ENCODE measurements around the gene PLOD1. TPM values are rescaled to one million over a fixed set of nuclear protein-coding genes. Genes with fewer than 3 reads are reported as not detected.

Gene PLOD1
- total RNA-seq, 1 experiment from 2014 or later = 156 TPM

DNA sequence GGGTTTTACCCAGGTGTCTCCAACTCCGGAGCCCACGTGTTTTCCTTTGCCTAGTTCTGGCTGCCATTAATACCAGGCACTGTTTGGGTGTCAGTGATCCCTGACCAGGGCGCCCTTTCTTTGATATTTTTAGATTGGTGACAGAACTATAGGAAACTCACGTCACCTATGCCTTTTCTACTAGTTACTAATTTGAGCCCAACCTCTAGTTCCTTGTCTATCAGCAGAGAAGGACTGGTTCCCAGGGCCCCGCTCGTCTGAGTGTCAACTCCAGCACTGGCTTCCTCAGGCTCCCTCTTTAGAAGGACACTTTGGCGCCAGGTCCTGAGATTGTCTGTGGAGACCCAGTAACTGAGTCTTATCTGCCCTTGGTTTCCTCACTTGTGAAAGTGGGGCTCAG is 55.2 kb downstream of the PLOD1 start:
- no peak overlapping the region for H3K27ac ChIP-seq (ENCODE audit: low read length)
- in situ Hi-C loops (cut with HindIII; ENCODE audit: low pct_unique_long_range_greater_than_20kb, low sequenced_read_pairs) = no loop called here
- H3K9me3 ChIP-seq (ENCODE audit: control insufficient read depth, insufficient read depth, low read depth, low read length) = no peaks in the 10 kb centered on the region
- BruUV-seq (replicated peaks) = no TSS peak
- peaks cover 10% of the 10 kb centered on the region for H3K36me3 ChIP-seq (ENCODE audit: control insufficient read depth, insufficient read depth, low read length)
- TF ChIP-seq TCF7L2 (IDR thresholded peaks at IDR 0.05; ENCODE audit: low read depth, low read length) (no peak), CTCF (IDR thresholded peaks at IDR 0.05) (no peak), SIN3A (IDR thresholded peaks at IDR 0.05; ENCODE audit: borderline replicate concordance, insufficient read depth, low read depth, low read length) (no peak), POLR2AphosphoS5 (IDR thresholded peaks at IDR 0.05; ENCODE audit: low read depth, low read length) (no peak), REST (IDR thresholded peaks at IDR 0.05; ENCODE audit: insufficient read depth in 1 of 2, low read depth in 2 of 2, low read length in 1 of 2) (no peak)
- ChIA-PET POLR2A (no interaction called here), CTCF (no interaction called here)
- DNase-seq (ENCODE audit: low read depth, low spot score) = no peak
- H3K4me3 ChIP-seq (ENCODE audit: low read depth in 2 of 2, low read length in 2 of 2) = no peak overlapping the region
- ATAC-seq = no peak
- intact Hi-C loops (cut with micrococcal nuclease; ENCODE audit: unreplicated experiment) = no loop called here
- no peaks in the 10 kb centered on the region for H3K27me3 ChIP-seq (ENCODE audit: control insufficient read depth, insufficient read depth, low read length)
- H3K4me1 ChIP-seq (ENCODE audit: control insufficient read depth, insufficient read depth, low read length) = 0 out of 2 replicates have a peak, but pooled peaks cover 2% of the 10 kb centered on the region

DNA sequence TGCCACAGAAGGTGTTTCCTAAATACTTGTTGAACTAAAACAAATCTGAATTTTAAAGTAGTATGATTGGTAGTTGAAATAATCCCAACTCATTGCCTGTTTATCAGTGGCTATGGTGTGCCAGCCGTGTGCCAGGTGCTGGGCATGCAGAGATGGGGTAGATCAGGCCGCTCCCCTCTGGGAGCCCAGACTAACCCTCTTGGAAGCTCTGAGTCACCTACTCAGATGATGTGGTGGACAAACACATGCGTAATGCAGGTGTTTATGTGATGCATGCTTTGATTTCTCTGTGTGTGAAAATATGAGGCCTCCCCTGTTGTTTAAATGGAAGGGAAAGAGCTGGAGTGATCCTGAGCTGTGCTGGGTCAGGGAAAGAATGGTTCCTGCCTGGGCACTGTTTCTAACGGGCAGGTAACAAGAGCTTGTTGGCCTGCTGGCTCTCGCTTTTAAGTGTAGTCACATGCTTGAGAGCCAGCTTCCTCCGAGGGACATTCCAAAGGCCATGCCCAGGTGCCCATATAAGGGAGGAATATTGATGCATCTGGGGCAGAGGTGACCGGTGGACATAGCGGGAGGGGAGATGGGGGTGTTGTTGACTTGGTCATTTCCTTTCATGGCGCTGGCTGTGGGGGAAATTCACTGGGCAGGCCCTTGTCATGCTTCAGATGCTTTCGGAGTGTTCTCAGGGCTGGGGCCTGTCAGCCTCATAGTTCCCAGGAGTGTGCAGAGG is 56.0 kb downstream of the PLOD1 start:
- TF ChIP-seq SIN3A (IDR thresholded peaks at IDR 0.05; ENCODE audit: borderline replicate concordance, insufficient read depth, low read depth, low read length) = no peak
- TF ChIP-seq CTCF (IDR thresholded peaks at IDR 0.05) = no peak
- no peak for TF ChIP-seq TCF7L2 (IDR thresholded peaks at IDR 0.05; ENCODE audit: low read depth, low read length)
- TF ChIP-seq REST (IDR thresholded peaks at IDR 0.05; ENCODE audit: insufficient read depth in 1 of 2, low read depth in 2 of 2, low read length in 1 of 2) = no peak
- TF ChIP-seq POLR2AphosphoS5 (IDR thresholded peaks at IDR 0.05; ENCODE audit: low read depth, low read length) = no peak
- Histone ChIP-seq H3K27ac (ENCODE audit: low read length) (no peak overlapping the region), H3K36me3 (ENCODE audit: control insufficient read depth, insufficient read depth, low read length) (peaks cover 7% of the 10 kb centered on the region), H3K9me3 (ENCODE audit: control insufficient read depth, insufficient read depth, low read depth, low read length) (no peaks in the 10 kb centered on the region), H3K4me3 (ENCODE audit: low read depth in 2 of 2, low read length in 2 of 2) (no peak overlapping the region), H3K27me3 (ENCODE audit: control insufficient read depth, insufficient read depth, low read length) (no peaks in the 10 kb centered on the region), H3K4me1 (ENCODE audit: control insufficient read depth, insufficient read depth, low read length) (0 out of 2 replicates have a peak, but pooled peaks cover 2% of the 10 kb centered on the region)
- DNase-seq (ENCODE audit: low read depth, low spot score) = peak; percentile 66
- in situ Hi-C loops (cut with HindIII; ENCODE audit: low pct_unique_long_range_greater_than_20kb, low sequenced_read_pairs) = no loop called here
- intact Hi-C loops (cut with micrococcal nuclease; ENCODE audit: unreplicated experiment) = no loop called here
- POLR2A ChIA-PET = no interaction called here
- CTCF ChIA-PET = no interaction called here
- BruUV-seq (replicated peaks) = no TSS peak
- ATAC-seq = peak; percentile 71

All from Panc1 (cell line).